DND-41 (cell line): ENCODE data around the gene ZFTA.
A peak's percentile ranks its signal among the peaks of the same experiment; 100 is the strongest.

Experiments
- ATAC-seq: fragments of 200-7000 bp; cut with Tn5 transposase; 3 replicates; pipeline ENCODE4 v1.9.1; 2021; ENCODE audit warnings: low read depth; ENCODE audit not compliant: insufficient read depth
- DNase-seq: peaks from one replicate; pipeline ENCODE4 v3.0.0-alpha.2; 2020
- H2AFZ ChIP-seq: 2 replicates; pipeline ENCODE4 v1.6.0; 2012; ENCODE audit warnings: low read depth, low read length
- H3K27ac ChIP-seq: 2 replicates; pipeline ENCODE4 v1.5.1; 2012; ENCODE audit warnings: low read length, inconsistent platforms
- H3K27me3 ChIP-seq: fragments of 200-600 bp; sonication (generic); 2 replicates; pipeline ENCODE4 v1.6.0; 2012; ENCODE audit warnings: low read length, mild to moderate bottlenecking, inconsistent platforms; ENCODE audit not compliant: insufficient read depth, poor library complexity
- H3K36me3 ChIP-seq: 2 replicates; pipeline ENCODE4 v1.5.1; 2012; ENCODE audit warnings: low read length, inconsistent platforms; ENCODE audit not compliant: insufficient read depth
- H3K4me1 ChIP-seq: 2 replicates; pipeline ENCODE4 v1.5.1; 2012; ENCODE audit warnings: mild to moderate bottlenecking, low read length; ENCODE audit not compliant: insufficient read depth
- H3K4me2 ChIP-seq: 2 replicates; pipeline ENCODE4 v1.6.0; 2012; ENCODE audit warnings: mild to moderate bottlenecking, moderate library complexity, low read length, inconsistent platforms; ENCODE audit not compliant: insufficient read depth
- H3K4me3 ChIP-seq, 2 experiments: fragments of 200-600 bp in 1 of 2; shearing (Covaris generic) in 1 of 2; 2 replicates each; pipeline ENCODE4 v1.5.1; 2012 to 2016; ENCODE audit warnings: inconsistent platforms in 2 of 2, low read length in 2 of 2, mild to moderate bottlenecking in 2 of 2, low read depth in 1 of 2, moderate library complexity in 1 of 2
- H3K79me2 ChIP-seq: 2 replicates; pipeline ENCODE4 v1.6.0; 2012; ENCODE audit warnings: low read length, inconsistent platforms; ENCODE audit not compliant: insufficient read depth
- H3K9ac ChIP-seq: 2 replicates; pipeline ENCODE4 v1.6.0; 2012; ENCODE audit warnings: low read depth, mild to moderate bottlenecking, inconsistent platforms, low read length, moderate library complexity
- H3K9me3 ChIP-seq: 2 replicates; pipeline ENCODE4 v1.5.1; 2012; ENCODE audit warnings: low read length, moderate library complexity, mild to moderate bottlenecking, inconsistent platforms; ENCODE audit not compliant: insufficient read depth, severe bottlenecking
- H4K20me1 ChIP-seq: 2 replicates; pipeline ENCODE4 v1.6.0; 2012; ENCODE audit warnings: low read length; ENCODE audit not compliant: insufficient read depth
- CTCF ChIP-seq: IDR thresholded peaks from 2 replicates; pipeline ENCODE4 v1.5.1; 2012; ENCODE audit warnings: borderline replicate concordance, low read length, moderate library complexity, mild to moderate bottlenecking; ENCODE audit not compliant: poor library complexity, severe bottlenecking; ENCODE audit errors: extremely low read depth
- EZH2 ChIP-seq: IDR thresholded peaks from 3 replicates; pipeline ENCODE4 v1.6.1; 2012; ENCODE audit warnings: borderline replicate concordance, low read depth, mild to moderate bottlenecking, moderate library complexity, low read length, inconsistent platforms; ENCODE audit not compliant: severe bottlenecking

ZFTA gene

GRCh38 chr11:63768237-63769041 is at the start of gene ZFTA:
Gene ZFTA (minus strand): TSS chr11:63768775. CDS start chr11:63768622, 153 bp downstream.
- TF ChIP-seq CTCF (peak; percentile 77), EZH2 (no peak)

GRCh38 chr11:63817758-63818498 is 49.4 kb upstream of the ZFTA start:
- DNase-seq = no peak
- no peak overlapping the region for H3K27ac ChIP-seq
- TF ChIP-seq EZH2 = no peak
- TF ChIP-seq CTCF = no peak
- H2AFZ ChIP-seq = no peak overlapping the region
- no peak overlapping the region for H3K4me2 ChIP-seq
- ATAC-seq = no peak
- peaks cover 79% of the 10 kb centered on the region for H3K36me3 ChIP-seq
- peaks cover 36% of the 10 kb centered on the region for H4K20me1 ChIP-seq
- no peaks in the 10 kb centered on the region for H3K27me3 ChIP-seq
- peaks cover 46% of the 10 kb centered on the region for H3K79me2 ChIP-seq
- H3K4me3 ChIP-seq = no peak overlapping the region
- peaks cover 30% of the 10 kb centered on the region for H3K4me1 ChIP-seq
- H3K9me3 ChIP-seq = no peaks in the 10 kb centered on the region
- no peak overlapping the region for H3K9ac ChIP-seq

More at GRCh38 chr11:63768237-63769041, at the start of gene ZFTA:
- Histone ChIP-seq H3K4me1 (peaks cover 40% of the 10 kb centered on the region), H3K27ac (peak within 1 kb of the TSS; percentile 57), H2AFZ (peak within 1 kb of the TSS; percentile 91), H3K9me3 (no peaks in the 10 kb centered on the region), H3K36me3 (peaks cover 20% of the 10 kb centered on the region), H3K4me2 (peak within 1 kb of the TSS; percentile 82), H3K9ac (peak within 1 kb of the TSS; percentile 71), H3K79me2 (peaks cover 18% of the 10 kb centered on the region), H3K4me3 (peak within 1 kb of the TSS; percentile 62 to 67), H4K20me1 (peaks cover 27% of the 10 kb centered on the region), H3K27me3 (peaks cover 36% of the 10 kb centered on the region)
- peak; percentile 60 for ATAC-seq
- peak; percentile 75 for DNase-seq

- Histone ChIP-seq H3K27ac (no peak overlapping the region), H3K79me2 (peaks cover 46% of the 10 kb centered on the region), H2AFZ (no peak overlapping the region), H3K27me3 (no peaks in the 10 kb centered on the region), H3K36me3 (peaks cover 67% of the 10 kb centered on the region), H4K20me1 (peaks cover 36% of the 10 kb centered on the region), H3K4me1 (peaks cover 36% of the 10 kb centered on the region), H3K9ac (no peak overlapping the region), H3K9me3 (no peaks in the 10 kb centered on the region), H3K4me2 (peak overlapping the region; percentile 30; the same call in 1 of the 2 replicates), H3K4me3 (no peak overlapping the region)
- no peak for TF ChIP-seq CTCF
- TF ChIP-seq EZH2 = no peak
- no peak for ATAC-seq
- DNase-seq = no peak
These were observed 48.2 kb upstream of the ZFTA start for GRCh38 chr11:63816732-63817131.
